OCI-LY7 (cell line): Measurements from ENCODE around the gene UTP14A.

Source experiments
- EZH2phosphoT487 ChIP-seq: fragments of 200-600 bp; sonication (generic); IDR thresholded peaks from 2 replicates; pipeline ENCODE4 v1.6.1; 2018; ENCODE audit warnings: low read depth, borderline replicate concordance, mild to moderate bottlenecking, mixed run types, antibody characterized with exemption, low read length, moderate library complexity, mixed read lengths
- TF ChIP-seq, protein P1 (sequence below): fragments of 200-600 bp; sonication (generic); conservative IDR thresholded peaks from 2 replicates; pipeline ENCODE4 v1.5.1; 2014; ENCODE audit warnings: mild to moderate bottlenecking, antibody characterized with exemption, low read length, moderate library complexity, mixed read lengths

DNA sequence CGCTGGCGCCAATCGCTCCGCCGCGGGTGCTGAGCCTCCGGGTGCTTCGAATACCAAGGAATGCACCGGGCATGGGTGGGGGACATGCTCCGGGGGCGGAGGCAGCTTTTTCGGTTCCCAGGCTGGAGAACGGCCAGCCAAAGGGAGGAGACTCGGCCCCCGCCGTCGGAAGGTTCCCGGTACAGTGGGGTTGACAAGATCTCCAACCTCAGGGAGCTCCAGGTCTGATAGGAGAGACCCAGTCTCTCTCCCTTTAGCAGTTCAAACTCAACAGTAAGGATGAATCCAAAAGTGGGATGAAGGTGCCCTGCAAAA, 47.3 kb downstream of the UTP14A start:
- TF ChIP-seq, protein P1, sequence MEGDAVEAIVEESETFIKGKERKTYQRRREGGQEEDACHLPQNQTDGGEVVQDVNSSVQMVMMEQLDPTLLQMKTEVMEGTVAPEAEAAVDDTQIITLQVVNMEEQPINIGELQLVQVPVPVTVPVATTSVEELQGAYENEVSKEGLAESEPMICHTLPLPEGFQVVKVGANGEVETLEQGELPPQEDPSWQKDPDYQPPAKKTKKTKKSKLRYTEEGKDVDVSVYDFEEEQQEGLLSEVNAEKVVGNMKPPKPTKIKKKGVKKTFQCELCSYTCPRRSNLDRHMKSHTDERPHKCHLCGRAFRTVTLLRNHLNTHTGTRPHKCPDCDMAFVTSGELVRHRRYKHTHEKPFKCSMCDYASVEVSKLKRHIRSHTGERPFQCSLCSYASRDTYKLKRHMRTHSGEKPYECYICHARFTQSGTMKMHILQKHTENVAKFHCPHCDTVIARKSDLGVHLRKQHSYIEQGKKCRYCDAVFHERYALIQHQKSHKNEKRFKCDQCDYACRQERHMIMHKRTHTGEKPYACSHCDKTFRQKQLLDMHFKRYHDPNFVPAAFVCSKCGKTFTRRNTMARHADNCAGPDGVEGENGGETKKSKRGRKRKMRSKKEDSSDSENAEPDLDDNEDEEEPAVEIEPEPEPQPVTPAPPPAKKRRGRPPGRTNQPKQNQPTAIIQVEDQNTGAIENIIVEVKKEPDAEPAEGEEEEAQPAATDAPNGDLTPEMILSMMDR = no peak
- TF ChIP-seq EZH2phosphoT487 = no peak
